Endothelial cell (in vitro differentiated cells): Measurements from ENCODE around the gene HSPH1. TPM values are rescaled to one million over a fixed set of nuclear protein-coding genes. Genes with fewer than 3 reads are reported as not detected.

Experiments used
- DNase-seq: peaks from one replicate; pipeline ENCODE4 v3.0.0; 2021; ENCODE audit warnings: low spot score
- H3K27ac Mint-ChIP-seq: one replicate; pipeline ENCODE4 v1.8.0; 2021; ENCODE audit warnings: mixed read lengths, inconsistent platforms; ENCODE audit not compliant: unreplicated experiment
- H3K27me3 Mint-ChIP-seq: one replicate; pipeline ENCODE4 v1.8.0; 2021; ENCODE audit warnings: mild to moderate bottlenecking, moderate library complexity, mixed read lengths, inconsistent platforms; ENCODE audit not compliant: unreplicated experiment
- H3K36me3 Mint-ChIP-seq: one replicate; pipeline ENCODE4 v1.8.0; 2021; ENCODE audit warnings: mild to moderate bottlenecking, low read depth, mixed read lengths, inconsistent platforms; ENCODE audit not compliant: unreplicated experiment
- H3K4me1 Mint-ChIP-seq: one replicate; pipeline ENCODE4 v1.8.0; 2021; ENCODE audit warnings: mild to moderate bottlenecking, mixed read lengths, inconsistent platforms; ENCODE audit not compliant: unreplicated experiment
- H3K4me3 Mint-ChIP-seq: one replicate; pipeline ENCODE4 v1.8.0; 2021; ENCODE audit warnings: mild to moderate bottlenecking, mixed read lengths, inconsistent platforms; ENCODE audit not compliant: unreplicated experiment
- H3K9me3 Mint-ChIP-seq: one replicate; pipeline ENCODE4 v1.8.0; 2021; ENCODE audit warnings: mixed read lengths, inconsistent platforms; ENCODE audit not compliant: unreplicated experiment
- total RNA-seq: library from RNA; stranded (reverse); fragmentation: NEBNext Ultra II Directional; extraction: Animal tissue kit (Norgen Biotek cat#: 25700); gene quantifications from one replicate; pipeline ENCODE4 v1.2.1, GENCODE V29; 2021; ENCODE audit not compliant: unreplicated experiment
- TF ChIP-seq, protein P1 (sequence below): fragments of 200-600 bp; sonication (generic); IDR thresholded peaks from one replicate; pipeline ENCODE4 v1.5.0; 2021; ENCODE audit warnings: antibody characterized with exemption; ENCODE audit not compliant: unreplicated experiment

HSPH1 gene
- total RNA-seq, 1 donor from 2014 or later = 43.9 TPM

GRCh38 chr13:31096654-31097302, 64.9 kb downstream of the HSPH1 start:
- no peak for DNase-seq
- TF ChIP-seq, protein P1, sequence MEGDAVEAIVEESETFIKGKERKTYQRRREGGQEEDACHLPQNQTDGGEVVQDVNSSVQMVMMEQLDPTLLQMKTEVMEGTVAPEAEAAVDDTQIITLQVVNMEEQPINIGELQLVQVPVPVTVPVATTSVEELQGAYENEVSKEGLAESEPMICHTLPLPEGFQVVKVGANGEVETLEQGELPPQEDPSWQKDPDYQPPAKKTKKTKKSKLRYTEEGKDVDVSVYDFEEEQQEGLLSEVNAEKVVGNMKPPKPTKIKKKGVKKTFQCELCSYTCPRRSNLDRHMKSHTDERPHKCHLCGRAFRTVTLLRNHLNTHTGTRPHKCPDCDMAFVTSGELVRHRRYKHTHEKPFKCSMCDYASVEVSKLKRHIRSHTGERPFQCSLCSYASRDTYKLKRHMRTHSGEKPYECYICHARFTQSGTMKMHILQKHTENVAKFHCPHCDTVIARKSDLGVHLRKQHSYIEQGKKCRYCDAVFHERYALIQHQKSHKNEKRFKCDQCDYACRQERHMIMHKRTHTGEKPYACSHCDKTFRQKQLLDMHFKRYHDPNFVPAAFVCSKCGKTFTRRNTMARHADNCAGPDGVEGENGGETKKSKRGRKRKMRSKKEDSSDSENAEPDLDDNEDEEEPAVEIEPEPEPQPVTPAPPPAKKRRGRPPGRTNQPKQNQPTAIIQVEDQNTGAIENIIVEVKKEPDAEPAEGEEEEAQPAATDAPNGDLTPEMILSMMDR = no peak
- Mint-ChIP-seq H3K4me1 (peaks cover 2% of the 10 kb centered on the region), H3K27me3 (peaks cover 2% of the 10 kb centered on the region), H3K27ac (no peak overlapping the region), H3K36me3 (no peaks in the 10 kb centered on the region), H3K4me3 (no peak overlapping the region), H3K9me3 (no peaks in the 10 kb centered on the region)

DNA sequence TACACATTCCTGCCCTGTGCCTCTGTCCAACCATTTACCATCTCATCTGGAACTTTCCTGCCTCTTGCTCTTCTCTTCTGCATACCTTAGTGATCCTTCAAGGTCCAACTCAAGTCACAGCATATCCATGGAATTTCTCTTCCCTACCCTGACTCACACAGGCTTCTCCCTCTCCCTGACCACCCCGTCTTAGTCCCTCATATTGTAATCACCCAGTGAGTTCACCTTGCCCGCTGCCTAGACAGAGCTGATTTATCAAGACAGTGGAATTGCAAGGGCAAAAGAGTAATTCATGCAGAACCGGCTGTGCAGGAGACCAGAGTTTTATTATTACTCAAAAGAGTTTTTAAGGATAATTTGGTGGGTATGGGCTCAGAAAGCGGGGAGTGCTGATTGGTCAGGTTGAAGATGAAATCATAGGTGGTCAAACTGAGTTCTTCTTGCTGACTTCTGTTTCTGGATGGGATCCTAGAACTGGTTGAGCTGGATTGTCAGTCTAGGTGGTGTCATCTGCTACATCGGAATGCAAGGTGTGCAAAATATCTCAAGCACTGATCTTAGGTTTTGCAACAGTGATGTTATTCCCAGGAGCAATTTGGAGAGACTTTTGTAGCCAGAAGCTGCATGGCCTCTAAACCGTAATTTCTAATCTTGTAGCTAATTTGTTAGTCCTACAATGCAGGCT, 67.2 kb downstream of the HSPH1 start:
- H3K4me3 Mint-ChIP-seq = no peak overlapping the region
- peaks cover 2% of the 10 kb centered on the region for H3K4me1 Mint-ChIP-seq
- H3K27me3 Mint-ChIP-seq = peaks cover 2% of the 10 kb centered on the region
- H3K36me3 Mint-ChIP-seq = no peaks in the 10 kb centered on the region
- H3K27ac Mint-ChIP-seq = no peak overlapping the region
- no peaks in the 10 kb centered on the region for H3K9me3 Mint-ChIP-seq
- TF ChIP-seq, protein P1 = no peak
- no peak for DNase-seq

GRCh38 chr13:31093145-31093885, 68.4 kb downstream of the HSPH1 start:
- H3K27me3 Mint-ChIP-seq = no peaks in the 10 kb centered on the region
- TF ChIP-seq, protein P1 = no peak
- DNase-seq = no peak
- H3K36me3 Mint-ChIP-seq = no peaks in the 10 kb centered on the region
- peaks cover 2% of the 10 kb centered on the region for H3K4me1 Mint-ChIP-seq
- H3K9me3 Mint-ChIP-seq = no peaks in the 10 kb centered on the region
- no peak overlapping the region for H3K27ac Mint-ChIP-seq
- no peak overlapping the region for H3K4me3 Mint-ChIP-seq

GRCh38 chr13:31092646-31093045, 69.1 kb downstream of the HSPH1 start:
- no peak for DNase-seq
- no peak overlapping the region for H3K4me3 Mint-ChIP-seq
- H3K9me3 Mint-ChIP-seq = no peaks in the 10 kb centered on the region
- H3K27ac Mint-ChIP-seq = no peak overlapping the region
- H3K4me1 Mint-ChIP-seq = peaks cover 2% of the 10 kb centered on the region
- no peaks in the 10 kb centered on the region for H3K36me3 Mint-ChIP-seq
- H3K27me3 Mint-ChIP-seq = no peaks in the 10 kb centered on the region
- TF ChIP-seq, protein P1 = no peak
